Epithelial cell of esophagus (primary cell): ENCODE measurements around the gene TENM4.
A peak's percentile ranks its signal among the peaks of the same experiment; 100 is the strongest.

Experiments used
- DNase-seq: peaks from one replicate; pipeline ENCODE4 v3.0.0; 2010; ENCODE audit warnings: low read depth
- H3K4me3 ChIP-seq: 2 replicates; pipeline ENCODE4 v1.5.1; 2011; ENCODE audit warnings: mild to moderate bottlenecking, low read length, control low read depth
- CTCF ChIP-seq: IDR thresholded peaks from 2 replicates; pipeline ENCODE4 v1.5.1; 2011; ENCODE audit warnings: low read depth, mild to moderate bottlenecking, low read length, control low read depth, inconsistent platforms; ENCODE audit not compliant: insufficient read depth; ENCODE audit errors: missing control alignments

TENM4 gene

GRCh38 chr11:78714539-78714938 lies 726.3 kb downstream of the TENM4 start:
- DNase-seq, result peak; percentile 47
- no peak overlapping the region for H3K4me3 ChIP-seq
- TF ChIP-seq CTCF, result no peak

DNA sequence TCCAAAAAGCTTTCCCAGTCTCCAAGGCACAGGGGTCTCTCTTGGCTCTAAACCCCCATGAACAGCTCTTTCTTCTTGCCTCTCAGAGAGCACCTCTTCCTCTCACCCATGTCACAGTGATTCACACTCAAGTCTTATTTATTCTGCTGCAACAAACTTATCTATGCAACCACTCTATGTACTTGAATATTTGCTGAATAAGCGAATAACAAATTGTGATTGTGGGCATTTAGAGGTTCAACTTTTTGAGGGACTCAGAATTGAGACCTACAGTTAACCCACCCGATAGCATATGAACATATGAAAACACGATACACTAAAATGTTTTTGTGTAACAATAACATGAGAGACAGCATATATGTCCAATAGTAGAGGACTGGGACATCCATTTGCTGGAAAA lies 729.1 kb downstream of the TENM4 start:
- no peak for TF ChIP-seq CTCF
- H3K4me3 ChIP-seq, result no peak overlapping the region
- no peak for DNase-seq

GRCh38 chr11:78710417-78710816 lies 730.4 kb downstream of the TENM4 start:
- H3K4me3 ChIP-seq, result no peak overlapping the region
- DNase-seq, result no peak
- TF ChIP-seq CTCF, result no peak

- H3K4me3 ChIP-seq, result no peak overlapping the region
- no peak for TF ChIP-seq CTCF
- peak; percentile 87 for DNase-seq
These were observed 732.4 kb downstream of the TENM4 start for GRCh38 chr11:78708388-78708787.

DNA sequence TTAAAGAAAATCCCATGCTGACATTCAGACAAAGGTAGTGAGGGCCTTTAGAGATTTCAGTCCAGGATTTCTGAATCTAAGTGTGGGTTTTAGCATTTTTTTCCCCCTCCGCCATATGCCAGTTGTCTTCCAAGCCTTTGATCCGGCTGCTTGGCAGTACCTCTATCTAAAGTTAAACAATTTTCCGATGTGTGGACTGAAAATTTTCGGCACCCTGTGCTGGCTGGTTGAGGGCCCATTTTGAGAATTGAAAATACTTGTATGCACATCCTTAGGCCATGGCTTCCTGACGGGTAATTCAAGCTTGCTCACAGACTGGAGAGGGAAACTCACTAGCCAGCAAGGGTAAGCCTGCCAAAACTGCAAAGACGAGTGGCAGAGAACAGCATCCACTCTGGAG lies 734.3 kb downstream of the TENM4 start:
- DNase-seq, result no peak
- TF ChIP-seq CTCF, result no peak
- no peak overlapping the region for H3K4me3 ChIP-seq

GRCh38 chr11:78704811-78705210 lies 736.0 kb downstream of the TENM4 start:
- no peak for DNase-seq
- TF ChIP-seq CTCF, result no peak

GRCh38 chr11:78699609-78700135 lies 741.2 kb downstream of the TENM4 start:
- no peak for DNase-seq
- H3K4me3 ChIP-seq, result no peak overlapping the region
- TF ChIP-seq CTCF, result no peak

More at GRCh38 chr11:78704811-78705210, 736.0 kb downstream of the TENM4 start:
- no peak overlapping the region for H3K4me3 ChIP-seq
